K562 (cell line): ENCODE measurements around the gene RNF34. TPM values are rescaled to one million over a fixed set of nuclear protein-coding genes. Genes with fewer than 3 reads are reported as not detected.

ENCODE experiments used
- ATAC-seq: fragments of 200-7000 bp; cut with Tn5 transposase; 3 replicates; pipeline ENCODE4 v1.9.1; 2020; ENCODE audit warnings: moderate library complexity
- BruUV-seq: library from RNA; stranded (reverse); fragments of 400-500 nt; replicated peaks from 2 replicates; lab custom pipeline; 2021; lab: Mats Ljungman, UMichigan
- CTCF ChIA-PET: fragments of 300-600 bp; formaldehyde crosslinking; extraction: SDS; loops from one replicate; lab custom pipeline; 2021; ENCODE audit warnings: low intra/inter-chr PET ratio; lab: Yijun Ruan, JAX
- POLR2A ChIA-PET: fragments of 300-600, 350-650 bp; sonication (Branson Sonifier 250); formaldehyde crosslinking; extraction: SDS; loops from one replicate; lab custom pipeline; 2021; ENCODE audit warnings: antibody characterized with exemption, inconsistent platforms; lab: Yijun Ruan, JAX
- DNase-seq, 4 experiments: peaks; one replicate each; pipeline versions ENCODE4 v3.0.0 to v3.0.0-alpha.2; 2011 to 2018; ENCODE audit warnings: low spot score in 3 of 4, mixed read lengths in 3 of 4; ENCODE audit errors: extremely low read depth in 1 of 4
- FAIRE-seq: peaks from 2 replicates; lab custom pipeline; 2011; peaks lifted over from hg19 to GRCh38; lab: Jason Lieb, UNC
- H2AFZ ChIP-seq: 2 replicates; pipeline ENCODE4 v1.6.0; 2011; ENCODE audit warnings: low read depth, low read length, control low read depth, inconsistent platforms
- H3K27ac ChIP-seq: fragments of 200-600 bp; 3 replicates; pipeline ENCODE4 v1.8.0; 2011; ENCODE audit warnings: low read depth, mild to moderate bottlenecking, control low read depth, inconsistent platforms, low read length, moderate library complexity, mixed read lengths; ENCODE audit errors: extremely low read depth
- H3K27me3 ChIP-seq, 2 experiments: fragments of 300-600 bp in 1 of 2; 2 replicates in 1 of 2; 3 replicates in 1 of 2; pipeline versions ENCODE4 v1.6.0 to v1.8.0; 2011; ENCODE audit warnings: inconsistent platforms in 2 of 2, low read length in 2 of 2, mild to moderate bottlenecking in 1 of 2, mixed read lengths in 1 of 2, moderate library complexity in 1 of 2; ENCODE audit not compliant: control insufficient read depth in 2 of 2, insufficient read depth in 2 of 2
- H3K36me3 ChIP-seq: fragments of 300-600 bp; 3 replicates; pipeline ENCODE4 v1.8.0; 2011; ENCODE audit warnings: mild to moderate bottlenecking, low read length, inconsistent platforms; ENCODE audit not compliant: control insufficient read depth, insufficient read depth
- H3K4me1 ChIP-seq, 2 experiments: fragments of 200-600 bp in 1 of 2; replicated peaks in 1 of 2; 2 replicates in 1 of 2; 3 replicates in 1 of 2; pipeline versions ENCODE4 v1.5.1 to v1.8.0; 2011; ENCODE audit warnings: inconsistent platforms in 2 of 2, low read length in 2 of 2, mild to moderate bottlenecking in 1 of 2, mixed read lengths in 1 of 2, moderate library complexity in 1 of 2; ENCODE audit not compliant: control insufficient read depth in 2 of 2, insufficient read depth in 2 of 2
- H3K4me2 ChIP-seq: 2 replicates; pipeline ENCODE4 v1.6.1; 2011; ENCODE audit warnings: low read length, control low read depth, inconsistent platforms, mixed read lengths; ENCODE audit not compliant: insufficient read depth
- H3K4me3 ChIP-seq: fragments of 200-600 bp; sonication (generic), shearing (Covaris generic); 2 replicates; pipeline ENCODE4 v1.5.1; 2016; ENCODE audit warnings: control low read depth, inconsistent platforms
- H3K79me2 ChIP-seq: fragments of 200-600 bp; 3 replicates; pipeline ENCODE4 v1.8.0; 2011; ENCODE audit warnings: low read length, inconsistent platforms; ENCODE audit not compliant: control insufficient read depth, insufficient read depth
- H3K9ac ChIP-seq, 2 experiments: 2 replicates each; pipeline versions ENCODE4 v1.6.0 to v1.6.1; 2011; ENCODE audit warnings: low read depth in 2 of 2, low read length in 2 of 2, control low read depth in 1 of 2, inconsistent platforms in 1 of 2, mild to moderate bottlenecking in 1 of 2, mixed read lengths in 1 of 2; ENCODE audit not compliant: insufficient read depth in 1 of 2
- H3K9me1 ChIP-seq: one replicate; pipeline ENCODE4 v1.6.0; 2011; ENCODE audit warnings: inconsistent platforms, mild to moderate bottlenecking, low read length, moderate library complexity; ENCODE audit not compliant: control insufficient read depth, insufficient read depth
- H3K9me3 ChIP-seq: replicated peaks from 2 replicates; pipeline ENCODE4 v1.5.1; 2011; ENCODE audit warnings: low read depth, low read length, inconsistent platforms; ENCODE audit not compliant: control insufficient read depth, insufficient read depth
- H4K20me1 ChIP-seq: replicated peaks from 2 replicates; pipeline ENCODE4 v1.6.1; 2011; ENCODE audit warnings: low read length, inconsistent platforms, mixed read lengths; ENCODE audit not compliant: control insufficient read depth, insufficient read depth
- HDAC2 ChIP-seq: fragments of 450-650 bp; IDR thresholded peaks from 2 replicates; pipeline ENCODE4 v1.6.1; 2016; ENCODE audit warnings: mild to moderate bottlenecking
- HDAC3 ChIP-seq: fragments of 450-650 bp; IDR thresholded peaks from 2 replicates; pipeline ENCODE4 v1.6.1; 2018; ENCODE audit warnings: borderline replicate concordance, mild to moderate bottlenecking, moderate library complexity; ENCODE audit not compliant: partially characterized antibody
- HMGN3 ChIP-seq: IDR thresholded peaks from 2 replicates; pipeline ENCODE4 v1.6.1; 2011; ENCODE audit warnings: borderline replicate concordance, low read depth, mild to moderate bottlenecking, mixed read lengths, low read length; ENCODE audit not compliant: insufficient read length; ENCODE audit errors: extremely low read depth
- LCOR ChIP-seq: sonication (generic); formaldehyde crosslinking; IDR thresholded peaks from 2 replicates; pipeline ENCODE4 v1.8.0; 2022; ENCODE audit warnings: mild to moderate bottlenecking, missing genetic modification reagents
- RBM25 ChIP-seq: fragments of 200-400 bp; formaldehyde crosslinking; IDR thresholded peaks from 2 replicates; pipeline ENCODE4 v1.6.1; 2018; ENCODE audit warnings: low read length, low read depth, moderate library complexity; ENCODE audit not compliant: severe bottlenecking
- ZNF121 ChIP-seq: sonication (generic); formaldehyde crosslinking; conservative IDR thresholded peaks from 2 replicates; pipeline ENCODE4 v1.8.0; 2022; ENCODE audit warnings: missing genetic modification reagents
- WGBS: fragments of 100-300 bp; shearing (Covaris generic); methylation state at CpG from one replicate; pipeline ENCODE4 v1.1.6; 2016; ENCODE audit warnings: low coverage, mixed read lengths; ENCODE audit not compliant: insufficient coverage; ENCODE audit errors: missing lambda C conversion rate; 5-methylcytosine and 5-hydroxymethylcytosine counted together
- in situ Hi-C: fragments of 300-500 bp; cut with MboI; formaldehyde crosslinking; loops from 4 replicates; pipeline ENCODE4 v1.15.0; 2018; ENCODE audit warnings: inconsistent platforms, mixed read lengths
- intact Hi-C: fragments of 100-400 bp; cut with micrococcal nuclease; formaldehyde crosslinking; loops from 2 replicates; pipeline ENCODE4 v1.14.2; 2022
- polyA plus RNA-seq, 8 experiments: library from polyadenylated mRNA; depleted of rRNA in 4 of 8; stranded (reverse) in 5 of 8; unstranded in 3 of 8; fragments of >200 nt; fragmentation: Nextera tagmentation in 2 of 8; fragmentation: Illumina TruSeq in 1 of 8; extraction: Ambion mirVana in 2 of 8; extraction: Trizol in 1 of 8; gene quantifications; 2 replicates each; pipeline versions ENCODE4 v1.2.1 to v1.2.3, GENCODE V29; 2011 to 2014; ENCODE audit warnings: inconsistent platforms in 1 of 8, missing spikeins in 1 of 8
- total RNA-seq, 7 experiments: library from RNA; depleted of rRNA in 6 of 7; stranded (reverse); fragments of >200 nt in 6 of 7; fragmentation: Illumina TruSeq in 2 of 7; extraction: Trizol in 2 of 7; gene quantifications; 2 replicates each; pipeline versions ENCODE4 v1.2.1 to v1.2.3, GENCODE V29; 2011 to 2021; ENCODE audit warnings: low replicate concordance in 1 of 7
- TF ChIP-seq, protein P1 (sequence below): fragments of 250-450 bp; sonication (Bioruptor Pico); IDR thresholded peaks from 2 replicates; pipeline ENCODE4 v1.5.0; 2020; ENCODE audit warnings: mild to moderate bottlenecking

Gene RNF34
- total and polyA plus RNA-seq, 9 of the 15 experiments (the other 6 are each of a cell fraction or from before 2014, with no cell fraction given), result 41.7 to 88.9 (median 54.1) TPM

DNA sequence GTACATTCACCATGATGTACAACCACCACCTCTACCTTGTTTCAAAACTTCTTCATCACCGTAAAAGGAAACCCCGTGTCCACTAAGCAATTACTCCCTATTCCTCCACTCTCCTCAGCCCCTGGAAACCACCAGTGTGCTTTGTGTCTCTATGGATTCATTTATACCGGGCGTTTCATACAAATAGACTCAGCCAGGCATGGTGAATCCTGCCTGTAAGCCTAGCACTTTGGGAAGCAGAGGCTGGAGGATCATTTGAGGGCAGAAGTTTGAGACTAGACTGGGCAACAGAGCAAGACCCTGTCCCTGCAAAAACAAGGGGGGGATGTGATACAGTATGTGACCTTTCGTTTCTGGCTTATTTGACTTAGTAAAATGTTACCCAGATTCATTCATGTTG is 21.2 kb upstream of the RNF34 start:
- ChIA-PET POLR2A (interaction anchor here (0.9 kb wide), 1 partner anchor 10 kb away, joined by 4 read pairs; no protein-coding TSS in a partner anchor), CTCF (no interaction called here)
- 13% methylated on average over 5 of the region's 5 CpGs for WGBS
- H3K27ac ChIP-seq, result no peak overlapping the region
- H3K4me3 ChIP-seq, result no peak overlapping the region
- H3K9ac ChIP-seq, result no peak overlapping the region
- H3K4me2 ChIP-seq, result no peak overlapping the region
- H4K20me1 ChIP-seq, result no peaks in the 10 kb centered on the region
- ATAC-seq, result no peak
- H3K9me1 ChIP-seq, result no peaks in the 10 kb centered on the region
- TF ChIP-seq HDAC3 (no peak), ZNF121 (CRISPR knock-in tag) (peak; percentile 92), RBM25 (peak; percentile 20), LCOR (CRISPR knock-in tag) (no peak), HDAC2 (no peak), HMGN3 (no peak)
- TF ChIP-seq, protein P1, sequence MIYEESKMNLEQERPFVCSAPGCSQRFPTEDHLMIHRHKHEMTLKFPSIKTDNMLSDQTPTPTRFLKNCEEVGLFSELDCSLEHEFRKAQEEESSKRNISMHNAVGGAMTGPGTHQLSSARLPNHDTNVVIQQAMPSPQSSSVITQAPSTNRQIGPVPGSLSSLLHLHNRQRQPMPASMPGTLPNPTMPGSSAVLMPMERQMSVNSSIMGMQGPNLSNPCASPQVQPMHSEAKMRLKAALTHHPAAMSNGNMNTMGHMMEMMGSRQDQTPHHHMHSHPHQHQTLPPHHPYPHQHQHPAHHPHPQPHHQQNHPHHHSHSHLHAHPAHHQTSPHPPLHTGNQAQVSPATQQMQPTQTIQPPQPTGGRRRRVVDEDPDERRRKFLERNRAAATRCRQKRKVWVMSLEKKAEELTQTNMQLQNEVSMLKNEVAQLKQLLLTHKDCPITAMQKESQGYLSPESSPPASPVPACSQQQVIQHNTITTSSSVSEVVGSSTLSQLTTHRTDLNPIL, result no peak
- H3K79me2 ChIP-seq, result no peaks in the 10 kb centered on the region
- no peak for FAIRE-seq
- H2AFZ ChIP-seq, result peak overlapping the region; percentile 35; the same call in 1 of the 2 replicates
- no peaks in the 10 kb centered on the region for H3K27me3 ChIP-seq
- in situ Hi-C loops, result no loop called here
- no TSS peak for BruUV-seq
- no peak for DNase-seq
- H3K9me3 ChIP-seq, result no peaks in the 10 kb centered on the region
- H3K36me3 ChIP-seq, result no peaks in the 10 kb centered on the region
- intact Hi-C loops, result no loop called here
- H3K4me1 ChIP-seq, result peaks cover 0 to 4% of the 10 kb centered on the region in 2 experiments; a peak in 2 of 5 replicates
